Measurements from ENCODE around the gene DNMT3L.
"Not testable (repeated sequence)": the region's sequence is repeated elsewhere in the genome, so short reads cannot be mapped to it uniquely, and the experiment has no call there.

DNMT3L gene

GRCh38 chr21:44275041-44275440, 13.3 kb upstream of the DNMT3L start:
- DNase-seq, result peak; percentile 37

DNA sequence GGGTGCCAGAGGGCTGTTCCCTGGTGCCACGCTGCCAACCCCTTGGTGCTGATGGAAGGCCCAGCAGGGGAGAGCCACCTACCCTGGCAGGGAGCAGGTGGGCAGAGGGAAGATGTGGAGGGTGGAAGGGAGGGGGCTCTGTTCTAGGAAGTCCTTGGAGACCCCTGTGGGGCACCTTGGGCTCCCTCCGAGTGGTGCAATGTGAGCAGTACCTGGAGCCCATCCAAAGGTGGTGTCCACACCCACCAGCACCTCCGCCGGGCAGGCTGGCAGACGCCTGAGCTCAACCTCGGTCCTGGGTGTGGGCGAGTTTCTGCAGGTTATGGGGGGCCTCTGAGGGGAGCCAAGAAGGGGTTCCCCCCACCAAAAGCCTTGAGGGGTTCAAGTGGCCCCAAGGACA, 11.3 kb upstream of the DNMT3L start:
- no peak for DNase-seq

DNA sequence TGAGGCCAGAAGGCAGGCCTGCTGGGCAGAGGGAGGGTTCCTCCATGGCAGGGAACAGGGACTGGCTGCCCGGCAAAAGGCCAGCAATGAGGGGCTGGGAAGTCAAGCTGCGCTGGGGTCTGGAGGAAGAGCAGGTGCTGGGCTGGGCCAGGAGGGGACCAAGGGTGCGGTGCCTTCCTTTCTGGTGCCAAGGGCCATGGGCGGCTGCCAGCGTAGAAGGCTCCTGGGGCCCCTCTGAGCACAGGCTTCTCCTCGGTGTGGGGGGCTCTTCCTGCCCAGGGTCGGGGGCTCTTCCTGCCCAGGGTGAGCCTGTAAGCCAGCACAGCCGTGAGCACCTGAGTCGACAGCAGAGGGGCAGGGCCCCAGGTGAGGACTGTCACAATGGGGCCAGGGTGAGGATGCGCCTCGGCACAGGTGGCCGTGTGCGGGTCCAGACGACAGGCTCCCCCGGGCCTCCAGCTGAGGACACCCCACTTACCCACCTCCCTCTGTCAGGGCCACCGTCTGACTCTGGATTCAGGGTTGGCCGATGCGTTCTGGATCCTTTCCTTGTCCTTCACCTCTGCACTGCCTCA, 10.7 kb upstream of the DNMT3L start:
- DNase-seq, result no peak

- no peak for DNase-seq
Measured at GRCh38 chr21:44271558-44272283, 10.0 kb upstream of the DNMT3L start.

- no peak for DNase-seq
Measured at GRCh38 chr21:44269090-44269489, 7.4 kb upstream of the DNMT3L start.

DNA sequence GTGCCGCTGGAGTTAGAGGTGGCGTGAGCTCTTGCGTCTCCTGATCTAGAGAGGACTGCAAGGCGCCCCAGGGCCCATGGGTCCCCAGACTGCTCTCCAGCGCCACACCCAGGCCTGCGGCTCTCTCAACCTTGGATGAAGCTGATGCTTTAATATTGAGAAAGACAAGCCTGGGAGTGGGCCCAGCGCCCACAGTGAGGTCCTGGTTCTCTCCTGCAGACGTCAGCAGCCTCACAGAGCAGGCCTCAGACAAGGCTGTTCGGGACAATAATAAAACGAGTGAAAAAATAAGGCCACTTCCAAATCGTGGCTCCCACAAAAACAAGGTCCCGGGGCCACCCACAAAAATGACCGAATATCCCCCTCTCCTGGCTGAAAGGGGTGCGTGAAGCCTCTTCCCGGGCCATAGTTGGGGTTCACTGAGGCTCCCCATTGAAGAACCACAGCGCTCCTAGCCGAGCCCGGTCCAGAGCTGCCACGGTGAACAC, 6.0 kb upstream of the DNMT3L start:
- no peak for DNase-seq

DNA sequence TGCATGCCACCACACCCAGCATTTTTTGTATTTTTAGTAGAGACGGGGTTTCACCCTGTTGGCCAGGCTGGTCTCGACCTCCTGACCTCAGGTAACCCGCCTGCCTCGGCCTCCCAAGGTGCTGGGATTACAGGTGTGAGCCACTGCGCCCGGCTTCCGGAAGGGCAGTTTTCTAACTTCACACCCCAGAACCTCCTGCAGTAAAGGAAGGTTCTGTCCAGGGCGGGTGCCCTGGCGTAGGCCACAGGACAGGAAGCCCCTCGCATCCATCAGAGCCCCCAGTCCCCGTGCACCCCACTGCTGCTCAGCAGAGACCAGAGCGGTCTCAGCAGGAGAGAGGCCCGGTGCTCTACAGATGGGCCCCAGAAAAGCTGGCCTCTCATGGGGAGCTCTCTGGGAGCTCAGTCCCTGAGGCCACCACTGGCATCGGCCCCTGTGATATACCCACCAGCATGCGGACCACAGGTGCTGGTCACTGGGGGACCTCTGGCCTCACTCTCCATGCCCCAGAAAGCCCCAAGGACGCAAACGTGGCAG, 4.1 kb upstream of the DNMT3L start:
- DNase-seq, result no peak

GRCh38 chr21:44263768-44264167, 2.1 kb upstream of the DNMT3L start:
- DNase-seq, result no peak

DNA sequence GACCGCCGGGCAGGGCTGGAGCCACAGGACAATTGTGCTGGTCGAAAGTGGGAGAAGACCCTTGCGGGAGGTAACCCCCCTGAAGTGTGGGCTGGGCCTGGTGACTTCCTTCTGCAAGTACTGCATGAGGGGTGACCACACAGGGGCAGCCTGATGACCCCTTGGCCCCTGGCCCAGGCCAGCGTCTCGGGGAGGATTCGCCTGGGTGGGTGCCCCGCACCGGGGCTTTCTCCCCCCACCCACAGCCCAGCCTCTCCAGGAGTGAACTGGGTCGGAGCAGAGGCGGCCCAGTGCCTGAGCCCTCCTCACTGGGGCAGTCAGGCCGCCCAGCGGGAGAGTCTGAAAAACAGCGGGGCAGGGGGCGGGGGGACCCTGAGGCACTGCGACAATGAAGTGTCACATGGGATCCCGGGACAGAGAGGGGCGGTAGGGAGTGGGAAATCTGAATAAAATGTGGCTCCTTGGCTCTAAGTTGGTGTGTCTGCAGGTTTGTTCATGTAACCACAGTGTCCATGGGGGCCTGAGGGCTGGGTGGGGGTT, 1.6 kb upstream of the DNMT3L start:
- DNase-seq, result no peak

GRCh38 chr21:44262338-44263056, 800 bp upstream of the DNMT3L start:
- no peak for DNase-seq

DNA sequence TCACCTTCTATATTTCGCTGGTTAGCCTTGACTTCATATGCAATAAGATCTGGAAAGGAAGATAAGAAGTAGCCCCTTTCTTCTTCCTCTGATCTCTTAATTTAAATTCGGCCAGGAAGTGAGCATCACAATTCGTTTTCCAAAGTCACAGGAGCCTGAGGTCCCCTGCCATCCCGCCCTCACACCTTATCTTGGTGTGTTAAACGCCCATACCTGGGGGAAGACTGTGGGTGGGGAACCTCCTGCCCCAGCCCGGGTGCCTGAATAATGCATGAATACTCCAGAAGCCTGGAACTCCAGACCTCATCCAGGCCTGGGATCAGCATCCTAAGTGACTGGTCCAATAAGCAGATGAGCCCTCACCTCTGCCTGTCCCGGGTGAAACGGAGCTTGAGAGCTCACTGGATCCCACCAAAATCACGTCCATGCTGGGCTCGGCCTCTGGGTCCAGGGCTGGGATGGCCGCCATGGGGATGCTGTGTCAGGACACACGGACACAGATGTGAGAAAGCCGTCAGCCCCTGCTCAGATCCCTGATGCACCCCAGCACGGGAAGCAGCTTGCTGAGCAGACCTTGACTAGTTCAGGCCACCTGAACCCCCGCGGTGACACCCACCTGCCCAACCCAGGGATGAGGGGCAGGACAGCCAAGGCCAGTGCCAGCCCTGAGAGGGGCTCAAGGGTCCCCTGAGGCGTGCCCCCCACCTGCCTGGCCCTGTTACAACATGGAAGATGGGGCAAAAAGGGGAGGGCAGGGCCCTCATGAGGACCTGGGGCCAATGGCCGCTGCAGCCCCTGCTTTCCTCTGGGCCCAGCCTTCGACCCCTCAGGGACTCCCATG, 686 bp downstream of the DNMT3L start:
- DNase-seq, result no peak

- DNase-seq, result no peak
Measured at GRCh38 chr21:44260066-44260465, 1.6 kb downstream of the DNMT3L start.

- no peak for DNase-seq
Measured at GRCh38 chr21:44259082-44259705, 2.5 kb downstream of the DNMT3L start.

DNA sequence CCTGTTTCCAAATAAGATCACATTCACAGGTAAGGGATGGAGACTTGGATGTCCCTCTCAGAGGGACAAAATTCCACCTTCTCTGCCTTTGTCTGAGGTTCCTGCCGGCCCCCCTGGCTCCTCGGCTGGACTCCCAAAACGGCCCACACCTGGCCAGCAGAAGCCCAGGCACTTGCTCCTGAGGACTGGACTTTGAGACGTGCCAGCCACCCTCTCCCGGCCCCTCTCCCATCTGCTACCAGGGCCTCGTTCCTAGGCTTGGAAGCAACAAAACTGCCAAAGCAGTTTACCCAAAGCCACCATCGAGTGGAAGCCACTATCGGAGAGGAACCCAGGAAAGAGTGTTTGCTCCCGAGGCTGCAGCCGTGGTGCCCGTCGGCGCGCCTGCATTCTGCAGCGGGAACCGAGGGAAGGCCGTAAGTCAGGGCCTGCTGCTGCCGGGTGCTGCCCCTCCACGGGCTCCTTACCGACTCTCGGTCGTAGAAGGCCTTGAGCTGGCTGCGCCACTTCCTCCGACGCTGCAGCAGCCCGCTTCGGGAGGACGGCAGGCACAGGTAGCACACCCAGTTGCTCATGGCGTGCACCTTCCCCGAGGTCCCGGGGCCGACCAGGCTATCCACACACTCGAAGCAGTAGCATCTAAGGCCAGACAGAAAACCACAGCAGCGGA, 3.5 kb downstream of the DNMT3L start:
- DNase-seq, result no peak

DNA sequence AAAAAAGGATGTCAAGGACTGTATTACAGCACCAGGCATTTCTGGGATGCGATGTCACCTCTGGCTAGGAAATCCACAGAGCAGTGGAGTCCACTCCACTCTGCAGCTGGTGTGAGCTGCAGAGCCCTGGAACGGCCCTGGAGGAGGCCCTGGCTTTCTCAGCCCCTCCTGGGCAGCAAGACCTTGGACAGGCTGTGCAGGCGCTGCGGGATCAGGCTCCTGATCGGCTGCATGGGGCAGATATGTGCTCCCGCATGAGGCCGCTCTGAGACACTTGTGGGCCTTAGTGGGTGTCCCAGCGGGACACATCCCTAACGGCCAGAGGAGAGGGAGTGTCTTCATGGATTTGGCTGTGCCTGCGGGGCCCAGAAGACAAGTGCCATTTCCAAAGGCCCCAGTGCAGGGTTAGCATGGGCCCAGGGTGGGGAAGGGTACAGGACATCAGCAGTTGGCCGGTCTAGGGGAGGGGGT, 6.2 kb downstream of the DNMT3L start:
- no peak for DNase-seq

GRCh38 chr21:44253832-44254710, 7.6 kb downstream of the DNMT3L start:
- DNase-seq, result no peak

GRCh38 chr21:44249204-44250037, 12.3 kb downstream of the DNMT3L start:
- not testable (repeated sequence) for DNase-seq

GRCh38 chr21:44247904-44248303, 13.8 kb downstream of the DNMT3L start:
- DNase-seq, result not testable (repeated sequence)

DNA sequence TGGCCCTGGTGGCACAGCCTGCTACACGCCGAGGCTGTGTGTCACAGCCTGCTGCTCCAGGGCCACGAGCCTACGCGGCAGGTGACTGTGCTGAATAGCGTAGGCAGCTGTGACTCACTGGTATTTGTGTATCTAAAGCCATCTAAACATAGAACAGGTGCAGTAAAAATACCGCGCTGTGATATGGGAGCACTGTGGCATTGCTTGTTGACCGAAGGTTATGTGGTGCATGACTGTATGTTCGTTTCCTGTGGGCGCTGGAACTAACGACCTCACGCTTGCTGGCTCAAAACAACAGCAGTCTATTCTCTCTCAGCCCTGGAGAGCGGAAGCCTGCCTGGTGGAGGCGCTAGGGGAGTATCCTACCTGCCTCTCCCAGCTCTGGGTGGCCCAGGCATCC, 17.7 kb downstream of the DNMT3L start:
- not testable (repeated sequence) for DNase-seq
